IPS-NIHi11 (cell line): ENCODE data around the gene EPS15.

ENCODE experiments used
- DNase-seq: peaks from one replicate; pipeline ENCODE4 v3.0.0; 2012; ENCODE audit warnings: mixed read lengths, low spot score

EPS15 gene

DNA sequence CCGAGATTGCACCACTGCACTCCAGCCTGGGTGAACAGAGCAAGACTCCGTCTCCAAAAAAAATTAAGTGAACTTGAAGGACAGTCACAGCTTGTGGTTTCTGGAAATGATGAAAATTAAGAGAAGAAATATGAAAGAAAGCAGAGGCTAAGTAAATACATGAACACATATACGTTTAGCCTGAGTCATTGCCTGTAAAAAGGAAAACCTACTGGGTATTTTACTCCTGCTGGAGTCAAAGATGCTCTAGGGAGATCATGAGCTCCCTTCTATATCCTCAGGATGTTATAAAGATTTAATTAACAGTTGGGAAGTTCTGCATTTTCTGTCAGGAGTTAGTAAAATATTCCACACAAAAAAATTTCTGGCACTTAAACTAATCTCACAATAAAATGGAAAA lies 145.2 kb downstream of the EPS15 start:
- no peak for DNase-seq

DNA sequence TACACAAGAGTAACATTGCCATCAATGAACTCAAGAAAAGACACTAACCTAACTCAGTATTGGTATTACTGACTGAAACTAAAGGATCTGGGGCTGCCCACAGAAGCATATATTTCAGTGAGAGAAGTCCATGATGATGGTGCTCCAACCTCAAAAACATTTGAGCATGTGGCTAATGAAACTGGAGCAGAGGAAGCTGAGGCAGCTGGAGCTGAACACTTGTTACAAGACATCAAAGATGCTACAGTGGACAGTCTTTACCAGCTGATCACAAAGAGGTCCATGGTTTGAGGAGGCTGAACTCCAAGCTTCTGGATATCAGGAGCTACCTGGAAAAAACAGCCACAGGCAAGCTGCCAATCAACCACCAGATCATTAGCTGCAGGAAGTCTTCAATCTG lies 146.5 kb downstream of the EPS15 start:
- no peak for DNase-seq

DNA sequence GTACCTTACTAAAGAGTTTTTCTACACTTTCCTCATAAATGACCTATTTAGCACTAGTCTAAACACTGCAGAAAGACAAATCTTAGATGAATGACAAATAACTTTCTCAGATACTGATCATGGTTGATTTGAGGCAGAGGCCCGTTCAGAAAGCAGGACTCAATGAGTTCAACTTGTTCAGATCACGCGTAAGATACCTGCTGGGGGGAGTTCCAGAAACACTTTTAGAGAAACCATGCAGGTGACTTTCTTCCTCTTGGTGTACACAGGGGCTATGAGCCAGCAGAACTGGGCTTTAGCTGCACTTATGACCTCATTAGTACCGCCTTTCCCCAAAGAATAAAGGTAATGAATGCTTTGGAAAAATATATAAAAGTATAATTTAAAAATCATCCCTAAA lies 149.9 kb downstream of the EPS15 start:
- DNase-seq = no peak

DNA sequence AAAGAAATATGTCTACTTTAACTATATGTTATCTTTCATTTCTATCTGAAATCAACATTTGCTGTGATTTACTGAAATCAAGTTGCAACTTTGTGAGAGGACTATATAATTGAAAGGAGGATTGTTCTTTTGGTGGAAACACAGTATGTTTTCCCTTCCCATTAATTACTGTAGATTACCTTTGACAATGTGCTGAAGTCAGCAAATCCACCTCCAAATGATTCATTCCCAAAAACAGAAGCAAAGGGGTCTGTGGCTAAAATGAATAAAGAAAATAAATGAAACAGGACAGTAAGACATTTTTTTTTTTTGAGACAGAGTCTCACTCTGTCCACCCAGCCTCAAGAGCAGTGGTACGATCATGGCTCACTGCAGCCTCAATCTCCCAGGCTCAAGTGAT lies 153.3 kb downstream of the EPS15 start:
- no peak for DNase-seq

DNA sequence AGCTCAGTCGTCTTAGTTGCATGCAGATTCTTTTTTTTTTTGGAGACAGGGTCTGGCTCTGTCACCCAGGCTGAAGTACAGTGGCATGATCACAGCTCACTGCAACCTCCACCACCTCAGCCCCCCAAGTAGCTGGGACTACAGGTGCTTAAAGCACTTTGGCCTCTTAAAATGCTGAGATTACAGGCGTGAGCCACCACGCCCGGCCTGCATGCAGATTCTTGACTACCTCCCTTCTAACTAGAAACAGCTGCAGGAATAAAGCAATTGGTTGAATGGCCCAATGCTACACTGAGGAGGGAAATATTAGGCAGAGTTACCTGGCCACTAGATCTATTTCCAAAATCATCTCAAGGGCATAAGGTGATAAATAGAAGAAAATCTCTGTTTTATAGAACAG lies 159.2 kb downstream of the EPS15 start:
- DNase-seq = no peak

DNA sequence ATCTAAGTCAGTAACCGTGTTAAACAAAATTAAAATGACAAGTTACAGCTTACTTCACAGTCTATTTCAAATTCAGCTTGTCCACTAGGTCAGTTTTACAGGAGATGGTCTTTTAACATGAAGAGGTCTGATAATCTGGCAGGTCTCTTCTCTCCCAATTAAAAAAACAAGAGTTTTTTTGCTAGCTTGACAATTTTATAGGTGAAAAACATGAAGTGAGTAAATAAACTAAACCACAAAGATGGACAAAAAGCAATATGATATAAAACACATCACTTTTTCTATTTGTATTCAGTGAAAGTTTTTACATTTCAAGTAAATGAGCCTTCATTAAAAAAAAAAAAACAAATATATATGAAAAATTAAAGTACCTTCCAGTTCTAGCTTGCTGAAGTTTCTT lies 163.7 kb downstream of the EPS15 start:
- no peak for DNase-seq

DNA sequence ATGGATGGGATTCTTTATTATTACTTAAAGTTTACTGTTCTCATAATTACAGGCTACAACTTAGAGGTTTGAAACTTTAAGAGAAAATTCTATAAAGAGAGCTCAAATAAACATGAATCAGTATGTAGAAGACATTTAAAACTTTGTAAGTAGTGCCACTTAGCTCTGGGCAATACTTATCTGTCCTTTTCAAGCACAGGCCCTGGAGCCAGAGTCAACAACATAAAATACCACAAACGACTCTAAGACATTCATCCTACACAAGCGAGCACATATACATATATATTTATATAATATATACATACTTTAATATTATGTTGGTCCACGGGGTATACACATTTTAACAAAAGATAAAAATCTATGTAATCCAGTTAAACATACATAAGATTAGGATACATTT lies 164.7 kb downstream of the EPS15 start:
- DNase-seq = no peak

DNA sequence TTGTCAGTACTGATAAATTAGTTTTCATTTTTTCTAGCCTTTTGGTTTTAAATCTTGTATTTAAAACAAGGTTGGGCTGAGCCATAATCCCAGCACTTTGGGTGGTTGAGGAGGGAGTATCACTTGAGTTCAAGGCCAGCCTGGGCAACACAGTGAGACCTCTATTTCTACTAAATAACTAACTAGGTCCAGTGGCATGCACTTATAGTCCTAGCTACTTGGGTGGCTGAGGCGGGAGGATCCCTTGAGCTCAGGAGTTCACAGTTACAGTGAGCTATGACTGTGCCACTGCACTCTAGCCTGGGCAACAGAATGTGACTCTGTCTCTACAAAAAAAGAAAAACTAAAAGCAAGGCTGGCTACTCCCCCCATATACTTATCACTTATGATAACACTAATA lies 167.2 kb downstream of the EPS15 start:
- DNase-seq = no peak

DNA sequence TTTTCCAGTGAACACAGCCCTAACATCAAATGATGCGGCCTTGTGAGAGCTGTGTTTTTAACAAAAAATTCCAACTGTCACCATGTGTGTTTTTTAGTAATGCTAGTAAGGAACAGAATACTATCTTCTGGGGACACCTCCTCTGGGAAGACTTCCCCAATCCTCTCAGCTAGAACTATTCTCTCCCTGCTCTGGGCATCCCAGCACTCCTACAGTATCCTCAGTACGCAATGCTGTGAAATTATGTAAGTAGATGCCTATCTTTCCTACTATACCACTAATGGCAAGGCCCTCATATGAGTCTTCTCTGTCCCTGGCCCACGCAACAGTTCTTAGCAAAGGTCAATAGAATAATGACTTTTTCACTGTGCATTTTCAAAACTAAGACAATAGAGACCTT lies 169.2 kb downstream of the EPS15 start:
- no peak for DNase-seq

DNA sequence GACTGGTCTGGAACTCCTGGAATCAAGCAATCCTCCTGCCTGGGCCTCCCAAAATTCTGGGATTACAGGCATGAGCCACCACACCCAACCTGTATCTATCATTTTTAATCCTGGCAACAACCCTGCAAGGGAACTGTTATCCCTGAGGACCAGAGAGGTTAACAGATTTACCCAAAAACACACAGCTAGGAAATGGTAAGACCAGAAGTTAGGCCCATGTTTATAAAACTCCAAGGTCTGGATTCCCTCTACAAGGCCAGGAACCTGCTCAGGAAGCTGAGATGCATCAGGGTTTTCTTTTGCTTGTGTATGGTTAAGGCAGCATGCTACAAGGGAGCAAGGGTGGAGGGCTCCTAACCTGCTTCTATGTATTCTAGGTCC lies 170.9 kb downstream of the EPS15 start:
- DNase-seq = no peak

DNA sequence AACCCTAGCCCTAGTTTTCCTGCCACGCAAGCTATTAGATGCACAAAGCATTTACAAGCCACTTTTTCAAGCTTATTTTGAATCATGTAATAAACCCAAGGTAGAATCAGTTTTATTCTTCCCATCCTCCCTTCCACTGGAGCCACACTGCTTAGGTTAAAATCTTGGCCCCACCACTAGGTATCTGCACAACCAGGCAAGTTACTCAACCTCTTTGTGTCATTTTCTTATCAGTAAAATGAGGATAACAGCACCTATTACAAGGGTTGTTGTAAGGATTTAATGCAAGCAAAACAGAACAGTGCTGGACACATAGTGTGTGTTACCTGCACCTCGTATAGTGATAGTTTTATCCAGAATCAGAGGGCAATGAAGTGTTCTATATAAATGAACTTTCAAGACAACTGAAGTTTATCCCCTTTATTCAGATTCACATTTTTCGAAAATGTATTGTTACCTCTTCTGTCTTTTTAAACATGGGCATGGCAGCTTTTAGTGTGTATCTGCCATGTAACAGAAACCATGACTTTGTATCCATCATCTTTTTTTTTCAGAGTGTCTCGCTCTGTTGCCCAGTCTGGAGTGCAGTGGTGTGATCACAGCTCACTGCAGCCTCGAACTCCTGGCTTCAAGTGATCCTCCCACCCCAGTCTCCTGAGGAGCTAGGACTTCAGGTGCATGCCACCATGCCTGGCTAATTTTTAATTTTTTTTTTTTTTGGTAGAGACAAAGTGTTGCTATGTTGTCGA lies 171.5 kb downstream of the EPS15 start:
- DNase-seq = no peak

DNA sequence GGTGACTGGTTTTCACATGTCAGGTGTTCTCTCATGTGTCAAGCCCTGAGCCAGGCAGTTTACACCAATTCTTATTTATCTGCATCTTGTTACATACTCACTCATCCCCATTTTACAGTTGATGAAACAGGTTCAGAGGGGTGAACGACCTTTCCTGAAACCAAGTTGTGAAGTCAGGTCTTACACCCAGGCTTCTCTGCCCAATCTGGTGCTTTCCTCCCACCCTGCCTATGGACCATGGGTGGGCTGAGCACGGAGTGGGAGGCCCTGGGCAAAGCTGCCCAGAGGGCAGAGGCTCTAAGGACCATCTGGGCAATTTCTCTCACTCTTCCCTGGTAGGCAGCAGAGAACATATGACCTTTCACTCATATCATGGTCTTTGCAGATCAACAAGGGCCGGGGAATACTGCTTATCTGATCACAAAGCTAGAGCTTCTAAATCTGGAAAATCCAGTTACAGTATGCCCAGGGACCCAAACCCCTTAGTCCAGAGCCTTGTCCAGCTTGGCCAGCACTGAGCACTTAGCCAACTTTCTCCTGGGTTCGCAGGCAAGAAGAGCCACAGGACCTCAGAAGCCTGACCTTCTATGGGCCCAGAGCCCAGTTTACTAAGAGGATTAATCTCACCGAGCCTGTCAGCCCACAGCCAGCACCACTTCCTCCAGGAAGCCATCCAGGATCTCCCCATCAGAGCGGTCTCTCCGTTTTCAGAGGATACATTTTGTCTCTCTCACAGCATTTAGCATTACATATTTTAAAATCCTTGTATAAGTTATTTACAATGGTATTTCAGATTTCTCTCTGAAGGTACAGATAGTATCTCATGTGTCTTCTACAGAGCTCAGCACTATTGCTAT lies 172.8 kb downstream of the EPS15 start:
- no peak for DNase-seq

DNA sequence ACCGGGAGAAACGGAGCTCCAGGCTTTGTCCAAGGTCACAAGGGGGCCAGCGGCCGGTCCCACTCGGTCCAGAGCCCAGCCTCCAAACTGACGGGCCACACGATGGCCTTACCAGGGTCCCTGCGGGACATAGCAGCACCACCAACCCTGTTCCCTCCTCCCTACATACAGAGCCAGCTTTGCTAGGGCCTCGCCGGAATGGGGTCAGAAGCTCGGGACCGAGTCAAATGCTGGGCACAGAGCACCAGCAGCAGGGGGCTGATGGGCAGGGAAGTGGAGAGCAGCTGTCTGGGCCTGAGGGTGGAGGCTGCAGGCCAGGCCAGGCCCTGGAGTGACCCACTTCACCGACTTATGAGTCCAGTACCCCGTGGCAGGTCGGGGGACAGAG lies 173.8 kb downstream of the EPS15 start:
- DNase-seq = no peak

DNA sequence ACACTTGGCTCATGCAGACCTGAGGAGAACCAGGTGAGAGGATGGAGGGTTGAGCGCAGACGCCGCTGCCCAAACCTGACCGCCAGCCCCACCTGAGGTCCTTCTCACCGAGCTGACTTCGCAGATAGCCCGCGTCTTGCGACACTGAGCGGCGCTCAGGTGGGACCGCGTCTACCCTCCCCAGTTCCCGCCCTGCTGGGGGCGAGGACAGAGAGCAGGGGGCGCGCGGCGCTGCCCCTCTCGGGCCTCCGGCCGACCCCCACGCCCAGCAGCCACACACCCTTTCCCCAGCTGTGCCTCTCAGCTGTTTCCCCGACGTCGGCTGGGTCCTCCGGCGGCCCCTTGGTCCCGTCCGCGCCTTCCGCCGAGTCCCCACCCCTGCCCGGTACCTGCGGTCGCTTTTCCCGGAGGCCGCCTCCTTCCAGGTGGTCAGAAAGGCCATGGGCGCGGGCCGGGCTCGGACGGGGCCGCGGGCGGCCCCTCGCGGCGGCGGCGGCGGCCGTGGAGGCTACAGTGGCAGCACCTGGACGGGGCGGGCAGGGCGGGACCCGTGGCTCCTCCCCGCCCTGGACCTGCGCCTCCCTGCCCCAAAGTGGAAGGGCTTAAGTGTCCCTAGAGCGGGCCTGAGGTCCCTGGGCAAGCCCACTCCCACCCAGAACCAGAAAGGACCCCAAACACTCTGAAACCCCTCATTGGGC lies 174.3 kb downstream of the EPS15 start:
- peak; percentile 85 for DNase-seq

DNA sequence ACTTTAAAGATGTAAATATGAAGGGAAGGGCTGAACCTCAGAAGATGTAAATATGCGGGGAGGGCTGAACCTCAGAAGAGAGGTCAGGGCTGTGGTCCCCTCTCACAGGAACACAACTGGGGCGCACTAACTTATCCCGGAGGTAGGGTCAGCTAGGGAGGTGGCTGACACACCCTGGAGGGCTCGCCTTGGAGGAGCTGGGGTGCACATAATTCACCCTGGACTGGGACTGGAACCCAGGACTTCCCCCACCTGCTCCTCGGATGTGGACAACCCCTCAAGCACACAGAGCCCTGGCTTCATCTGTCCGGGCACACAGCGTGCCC lies 174.8 kb downstream of the EPS15 start:
- DNase-seq = no peak

DNA sequence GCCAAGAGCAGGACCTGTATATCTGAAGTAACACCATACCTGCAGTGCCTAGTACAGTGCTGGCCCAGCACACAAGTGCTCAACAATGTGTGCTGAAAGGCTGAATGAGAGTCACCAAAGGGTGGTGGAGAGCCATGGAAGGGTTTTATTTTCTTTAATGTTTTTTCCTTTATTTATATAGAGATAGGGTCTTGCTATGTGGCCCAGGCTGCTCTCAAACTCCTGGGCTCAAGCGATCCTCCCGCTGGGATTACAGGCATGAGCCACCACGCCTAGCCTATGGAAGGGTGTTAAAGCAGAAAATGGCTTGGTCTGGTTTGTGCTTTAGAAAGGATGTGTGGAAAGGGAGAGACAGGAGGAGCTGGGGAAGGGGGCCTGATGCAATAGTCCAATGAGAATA lies 175.4 kb downstream of the EPS15 start:
- DNase-seq = no peak

DNA sequence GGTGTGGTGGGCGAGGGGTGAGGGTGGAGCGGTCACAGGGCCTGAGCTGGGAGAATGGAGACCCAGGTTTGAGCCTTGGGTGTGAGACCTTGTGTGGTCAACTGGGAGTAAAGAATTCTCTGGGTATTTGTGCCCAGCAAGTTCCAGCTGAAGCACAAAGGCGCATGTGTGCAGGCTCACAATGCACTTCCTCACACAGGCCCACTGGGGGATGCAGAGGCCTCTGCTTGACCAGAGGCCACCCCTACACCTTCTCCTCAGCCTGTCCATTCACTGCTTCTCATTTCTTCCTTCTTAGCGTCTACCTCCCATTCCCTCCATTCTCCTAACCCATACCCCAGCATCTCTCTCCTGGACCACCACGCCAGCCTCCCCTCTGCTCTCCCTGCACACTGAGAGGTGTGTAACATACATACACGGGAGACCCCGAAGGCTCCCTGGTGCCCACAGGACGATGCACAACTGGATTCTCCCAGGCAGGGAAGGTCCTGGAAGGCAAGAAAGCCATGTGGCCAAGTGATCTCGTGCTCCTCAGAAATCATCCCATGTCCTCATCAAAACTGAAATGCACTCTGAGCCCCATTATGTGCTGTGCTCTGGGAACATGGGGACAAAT lies 176.4 kb downstream of the EPS15 start:
- DNase-seq = no peak

DNA sequence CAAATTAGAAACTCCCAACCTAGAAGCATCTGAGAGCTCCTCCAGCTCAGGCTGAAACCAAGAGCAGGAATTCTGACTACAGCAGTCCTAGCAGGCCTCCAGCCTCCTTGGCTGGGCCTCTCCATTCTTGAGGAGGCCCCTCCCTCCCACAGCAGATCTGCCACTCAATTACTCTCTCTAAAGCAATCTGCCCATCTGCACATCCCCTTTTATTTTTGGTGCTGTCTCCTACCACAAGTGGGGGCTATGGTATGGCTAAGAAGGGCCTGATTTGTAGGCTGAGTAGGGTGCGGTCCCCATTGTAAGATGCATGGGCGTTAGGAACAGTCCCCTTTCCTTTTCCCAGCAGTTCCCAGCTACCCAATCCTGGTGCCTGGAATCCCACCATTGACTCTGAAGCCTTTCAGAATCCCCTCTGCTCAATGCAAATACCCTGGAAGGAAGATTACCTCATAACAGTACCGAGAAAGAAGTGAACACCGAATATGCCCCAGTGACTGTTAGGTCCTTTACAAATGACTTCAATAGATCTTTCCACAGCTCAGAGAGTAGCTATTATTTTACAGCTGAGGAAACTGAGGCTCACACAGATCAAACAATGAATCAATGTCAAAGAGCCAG lies 177.1 kb downstream of the EPS15 start:
- DNase-seq = no peak

DNA sequence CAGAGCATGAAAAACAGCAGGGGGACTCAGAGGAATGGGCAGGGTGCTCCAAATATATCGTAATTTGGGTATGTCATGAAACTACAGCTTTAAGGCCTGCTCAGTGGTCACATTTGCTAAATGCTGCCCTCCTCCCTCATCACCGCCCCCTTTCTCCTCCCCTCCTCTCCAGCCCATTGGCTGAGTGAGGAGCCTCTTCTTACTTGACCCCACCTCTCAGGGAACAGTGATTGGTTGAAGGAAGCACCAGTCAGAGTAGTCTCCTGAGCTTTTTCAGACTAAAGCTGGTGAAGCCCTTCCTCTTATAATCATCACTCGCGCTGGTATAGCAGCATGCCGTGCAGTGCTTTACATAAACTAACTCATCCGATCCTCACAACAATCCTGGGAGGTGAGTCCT lies 178.7 kb downstream of the EPS15 start:
- DNase-seq = no peak

DNA sequence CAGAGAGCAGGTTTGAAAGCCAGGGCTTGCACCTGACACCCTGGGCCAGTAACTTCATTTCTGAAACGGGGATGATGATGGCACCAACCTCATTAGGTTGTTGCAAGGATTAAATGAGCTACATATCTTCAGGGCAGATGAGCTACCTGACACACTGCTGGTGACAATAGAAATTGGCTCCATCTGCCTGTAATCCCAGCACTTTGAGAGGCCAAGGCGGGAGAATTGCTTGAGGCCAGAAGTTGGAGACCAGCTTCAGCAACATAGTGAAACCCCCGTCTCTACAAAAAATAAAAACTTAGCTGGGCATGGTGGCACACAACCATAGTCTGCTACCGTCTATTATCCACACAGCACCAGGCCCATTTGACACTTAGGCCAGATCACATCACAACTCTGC lies 182.4 kb downstream of the EPS15 start:
- DNase-seq = no peak

DNA sequence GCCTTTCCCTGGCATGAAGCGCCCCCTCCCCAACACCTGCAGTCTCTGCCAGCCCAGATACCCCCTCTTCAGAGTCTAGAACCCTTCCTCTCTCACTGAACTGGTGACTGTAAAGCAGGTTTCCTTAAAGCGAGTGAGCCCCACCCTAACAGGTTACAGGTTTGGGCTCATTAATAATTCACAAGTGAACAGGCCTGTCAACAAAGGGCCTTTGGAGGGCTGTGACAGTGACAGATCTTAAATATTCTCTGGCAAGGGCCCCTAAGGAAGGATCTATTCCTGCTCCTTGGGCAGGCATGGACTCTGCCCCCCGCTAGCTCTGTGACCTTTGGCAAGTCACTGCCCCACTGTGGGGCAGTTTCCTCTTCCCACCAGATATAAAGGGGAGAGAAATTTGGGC lies 183.1 kb downstream of the EPS15 start:
- no peak for DNase-seq
